ENCODE data around the gene C3orf49. TPM values are rescaled to one million over a fixed set of nuclear protein-coding genes. Genes with fewer than 3 reads are reported as not detected.

C3orf49 gene
- total and polyA plus RNA-seq, 2 of the 13 experiments (the other 11 are each of a cell fraction or from before 2014, with no cell fraction given) = not detected

- peak; percentile 53; the same call in 1 of the 2 replicates for TF ChIP-seq MTERF4 (CRISPR knock-in tag; IDR thresholded peaks at IDR 0.05)
- TF ChIP-seq ZBTB26 (CRISPR knock-in tag; IDR thresholded peaks at IDR 0.05; ENCODE audit: borderline replicate concordance) = no peak
- no peak for TF ChIP-seq MTA1 (CRISPR knock-in tag; IDR thresholded peaks at IDR 0.05; ENCODE audit: borderline replicate concordance)
- TF ChIP-seq PCBP2 (optimal IDR thresholded peaks at IDR 0.05; ENCODE audit: low read depth, low read length, poor library complexity, severe bottlenecking) = no peak
Observed at GRCh38 chr3:63862804-63863149, 43.7 kb downstream of the C3orf49 start (continued).

- peak; percentile 87 for ATAC-seq
- TF ChIP-seq ZBTB39 (CRISPR knock-in tag; IDR thresholded peaks at IDR 0.05) (no peak), ZNF543 (CRISPR knock-in tag; IDR thresholded peaks at IDR 0.05) (0 out of 2 replicates have a peak, but pooled peaks have one; percentile 22), PHF5A (CRISPR knock-in tag; IDR thresholded peaks at IDR 0.05; ENCODE audit: low read depth, unreplicated experiment) (no peak), ZGPAT (CRISPR knock-in tag; IDR thresholded peaks at IDR 0.05) (peak; percentile 47), HDAC6 (IDR thresholded peaks at IDR 0.05; ENCODE audit: low read depth, low read length) (no peak), NRL (CRISPR knock-in tag; IDR thresholded peaks at IDR 0.05; ENCODE audit: borderline replicate concordance) (0 out of 2 replicates have a peak, but pooled peaks have one; percentile 27), MTA1 (CRISPR knock-in tag; IDR thresholded peaks at IDR 0.05; ENCODE audit: borderline replicate concordance) (0 out of 2 replicates have a peak, but pooled peaks have one; percentile 28), ZNF326 (CRISPR knock-in tag; IDR thresholded peaks at IDR 0.05; ENCODE audit: borderline replicate concordance) (no peak), ZNF660 (CRISPR knock-in tag; IDR thresholded peaks at IDR 0.05; ENCODE audit: borderline replicate concordance, low read depth) (0 out of 2 replicates have a peak, but pooled peaks have one; percentile 26), ZSCAN12 (CRISPR knock-in tag; IDR thresholded peaks at IDR 0.05) (0 out of 2 replicates have a peak, but pooled peaks have one; percentile 75)
Observed at GRCh38 chr3:63863150-63864007, 44.3 kb downstream of the C3orf49 start, which contains the start of the genes ATXN7 and THOC7. Gene ATXN7 (plus strand): TSS chr3:63863867. CDS start chr3:63912599, 48,732 bp downstream. Gene THOC7 (minus strand): TSS chr3:63863805. CDS start chr3:63863790, 15 bp downstream.

More at GRCh38 chr3:63863150-63864007, 44.3 kb downstream of the C3orf49 start, which contains the start of the genes ATXN7 and THOC7:
- ChIA-PET POLR2A (interaction anchor here (0.7 to 1.8 kb wide), 3 partner anchors 12 to 49 kb away, joined by 3 to 11 read pairs (median 6); partner anchors contain the start of gene SCAANT1), CTCF (ENCODE audit: low intra/inter-chr PET ratio, low total read pairs) (no interaction called here)
- no TSS peak for BruUV-seq (replicated peaks)
- Histone ChIP-seq H3K9me3 (ENCODE audit: low read length) (no peaks in the 10 kb centered on the region), H3K79me2 (ENCODE audit: insufficient read depth, low read length) (peaks cover 40% of the 10 kb centered on the region), H3K27me3 (ENCODE audit: control insufficient read depth in 1 of 2, insufficient read depth in 2 of 2, low read length in 2 of 2) (no peaks in the 10 kb centered on the region; a peak in 1 of 5 replicates), H3K27ac (ENCODE audit: extremely low read length, insufficient read depth, low read length) (peak within 1 kb of the TSS; percentile 94), H3K4me2 (ENCODE audit: low read depth, low read length) (peak within 1 kb of the TSS; percentile 91), H3K4me1 (ENCODE audit: insufficient read depth, low read length) (peaks cover 46% of the 10 kb centered on the region), H3K4me3 (replicated peaks in 1 of 3; ENCODE audit: insufficient read depth in 1 of 3, low read depth in 2 of 3, low read length in 3 of 3) (peak within 1 kb of the TSS; percentile 89 to 93 (median 93)), H2AFZ (ENCODE audit: low read length) (no peak within 1 kb of the TSS), H3K36me3 (replicated peaks in 1 of 2; ENCODE audit: control insufficient read depth in 1 of 2, insufficient read depth in 2 of 2, low read length in 2 of 2) (no peaks in the 10 kb centered on the region; a peak in 1 of 5 replicates), H3K9ac (ENCODE audit: insufficient read depth, low read depth, low read length) (peak within 1 kb of the TSS; percentile 98), H4K20me1 (ENCODE audit: insufficient read depth, low read length) (no peaks in the 10 kb centered on the region)
- in situ Hi-C loops (cut with HindIII; ENCODE audit: extremely low pct_ligation_motif_present, low pct_unique_long_range_greater_than_20kb) (loop anchor here (10.0 kb wide), 1 partner anchor 51 kb away; the partner anchor contains the start of gene SCAANT1), intact Hi-C loops (cut with micrococcal nuclease; ENCODE audit: unreplicated experiment) (loop anchor here (2.0 kb wide), 1 partner anchor 47 kb away; no protein-coding TSS in a partner anchor)
- 0% methylated on average over 18 of the region's 98 CpGs for WGBS (ENCODE audit: low lambda C conversion rate)
- no peak for FAIRE-seq
- DNase-seq (ENCODE audit: low spot score) = peak; percentile 24

Data from HepG2 (cell line).